Pancreas (tissue), 10 donors: Measurements from ENCODE around the gene ULK2. TPM values are rescaled to one million over a fixed set of nuclear protein-coding genes. Genes with fewer than 3 reads are reported as not detected.
A peak's percentile ranks its signal among the peaks of the same experiment; 100 is the strongest.
"Not testable (repeated sequence)": the region's sequence is repeated elsewhere in the genome, so short reads cannot be mapped to it uniquely, and the experiment has no call there.

Experiments
- ATAC-seq, 4 donors: fragments of 200-7000 bp; cut with Tn5 transposase; one replicate each; pipeline versions ENCODE4 v1.8.0 to v1.9.1; 2020; ENCODE audit warnings: mild to moderate bottlenecking in 4 of 4, moderate library complexity in 4 of 4
- DNase-seq, 6 donors: peaks; one replicate each; pipeline ENCODE4 v3.0.0-alpha.2; 2020
- FAIRE-seq: peaks from 2 replicates; lab custom pipeline; 2012; peaks lifted over from hg19 to GRCh38; lab: Jason Lieb, UNC
- H3K27ac ChIP-seq, 4 donors: fragments of 200-600 bp; sonication (generic); 1 replicate in 3 of 4; 2 replicates in 1 of 4; pipeline versions ENCODE4 v1.5.0 to v1.8.0; 2020
- H3K27me3 ChIP-seq, 4 donors: fragments of 200-600 bp; one replicate each; pipeline ENCODE4 v1.8.0; 2021
- H3K36me3 ChIP-seq, 3 donors: fragments of 200-600 bp; sonication (generic) in 1 of 3; one replicate each; pipeline versions ENCODE4 v1.5.0 to v1.8.0; 2020 to 2021
- H3K4me1 ChIP-seq, 3 donors: fragments of 200-600 bp; one replicate each; pipeline ENCODE4 v1.8.0; 2021
- H3K4me3 ChIP-seq, 4 donors: fragments of 200-600 bp; sonication (generic) in 2 of 4; one replicate each; pipeline versions ENCODE4 v1.5.0 to v1.8.0; 2020 to 2021
- H3K9me3 ChIP-seq, 4 donors: fragments of 200-600 bp; one replicate each; pipeline ENCODE4 v1.8.0; 2021
- WGBS, 2 donors: extraction: QIAGEN DNeasy Blood & Tissue Kit; methylation state at CpG; one replicate each; pipeline ENCODE4 v1.1.7; 2013; 5-methylcytosine and 5-hydroxymethylcytosine counted together
- intact Hi-C, 3 donors: fragments of 100-400 bp; cut with DNase I; formaldehyde crosslinking; loops; one replicate each; pipeline versions ENCODE4 v1.11.1 to v1.14.2; 2022
- polyA plus RNA-seq, 2 donors: library from polyadenylated mRNA; stranded (reverse); fragments of 200-250 nt; gene quantifications; one replicate each; pipeline ENCODE4 v1.2.3, GENCODE V29; 2013
- total RNA-seq, 6 donors: library from RNA; stranded (reverse); fragmentation: NEBNext Ultra II Directional in 4 of 6; extraction: Animal tissue kit (Norgen Biotek cat#: 25700) in 4 of 6; gene quantifications; one replicate each; pipeline versions ENCODE4 v1.2.1 to v1.2.4, GENCODE V29; 2021 to 2023
- TF ChIP-seq, protein P1 (sequence below), 4 donors: fragments of 200-600 bp; sonication (generic) in 3 of 4; IDR thresholded peaks; one replicate each; pipeline versions ENCODE4 v1.5.0 to v1.8.0; 2021; ENCODE audit warnings: antibody characterized with exemption in 4 of 4
- donor health status: healthy with polysubstance abuse.
- donor health status: DM: no; HTN: no; CAD: no; lungs with moderate emphysema.
- donor health status: DM: no; HTN: no; CAD: no.
- donor health status: control.
- donor health status: control.
- donor health status: Bipolar disorder and iron deficiency.
- donor health status: DM: yes; HTN: yes; CAD: no.
- donor health status: DM: no; HTN: no; CAD: no.
- donor health status: DM: no; HTN: no; CAD: no.
- donor health status: DM: yes; HTN: yes; CAD: no.

Gene ULK2
- total and polyA plus RNA-seq, 8 donors = 3.1 to 12.5 (median 5.7) TPM

- H3K4me1 ChIP-seq = peaks cover 0 to 5% (median 0%) of the 10 kb centered on the region in 3 donors
- TF ChIP-seq, protein P1, sequence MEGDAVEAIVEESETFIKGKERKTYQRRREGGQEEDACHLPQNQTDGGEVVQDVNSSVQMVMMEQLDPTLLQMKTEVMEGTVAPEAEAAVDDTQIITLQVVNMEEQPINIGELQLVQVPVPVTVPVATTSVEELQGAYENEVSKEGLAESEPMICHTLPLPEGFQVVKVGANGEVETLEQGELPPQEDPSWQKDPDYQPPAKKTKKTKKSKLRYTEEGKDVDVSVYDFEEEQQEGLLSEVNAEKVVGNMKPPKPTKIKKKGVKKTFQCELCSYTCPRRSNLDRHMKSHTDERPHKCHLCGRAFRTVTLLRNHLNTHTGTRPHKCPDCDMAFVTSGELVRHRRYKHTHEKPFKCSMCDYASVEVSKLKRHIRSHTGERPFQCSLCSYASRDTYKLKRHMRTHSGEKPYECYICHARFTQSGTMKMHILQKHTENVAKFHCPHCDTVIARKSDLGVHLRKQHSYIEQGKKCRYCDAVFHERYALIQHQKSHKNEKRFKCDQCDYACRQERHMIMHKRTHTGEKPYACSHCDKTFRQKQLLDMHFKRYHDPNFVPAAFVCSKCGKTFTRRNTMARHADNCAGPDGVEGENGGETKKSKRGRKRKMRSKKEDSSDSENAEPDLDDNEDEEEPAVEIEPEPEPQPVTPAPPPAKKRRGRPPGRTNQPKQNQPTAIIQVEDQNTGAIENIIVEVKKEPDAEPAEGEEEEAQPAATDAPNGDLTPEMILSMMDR (IDR thresholded peaks at IDR 0.05) = no peak
- ATAC-seq = no peak
- no peak overlapping the region for H3K27ac ChIP-seq
- no peaks in the 10 kb centered on the region for H3K9me3 ChIP-seq
- intact Hi-C loops = loop anchor here (5.0 to 10.0 kb wide), 3 partner anchors 241 to 401 kb away; partner anchors contain the start of gene B9D1 (in 1 of the 3)
- FAIRE-seq = no peak
- no peak for DNase-seq
- 62% methylated on average over 7 of the region's 7 CpGs for WGBS, 2 donors
- H3K4me3 ChIP-seq = no peak overlapping the region
- H3K36me3 ChIP-seq = no peaks in the 10 kb centered on the region
- H3K27me3 ChIP-seq = no peaks in the 10 kb centered on the region
Measured at GRCh38 chr17:19766016-19766415, 101.7 kb downstream of the ULK2 start.

GRCh38 chr17:19763991-19764390 lies 103.7 kb downstream of the ULK2 start:
- FAIRE-seq, H3K36me3 ChIP-seq: not testable (repeated sequence)
- WGBS, 2 donors = 78 to 88% methylated on average over 5 to 6 of the region's 6 CpGs

DNA sequence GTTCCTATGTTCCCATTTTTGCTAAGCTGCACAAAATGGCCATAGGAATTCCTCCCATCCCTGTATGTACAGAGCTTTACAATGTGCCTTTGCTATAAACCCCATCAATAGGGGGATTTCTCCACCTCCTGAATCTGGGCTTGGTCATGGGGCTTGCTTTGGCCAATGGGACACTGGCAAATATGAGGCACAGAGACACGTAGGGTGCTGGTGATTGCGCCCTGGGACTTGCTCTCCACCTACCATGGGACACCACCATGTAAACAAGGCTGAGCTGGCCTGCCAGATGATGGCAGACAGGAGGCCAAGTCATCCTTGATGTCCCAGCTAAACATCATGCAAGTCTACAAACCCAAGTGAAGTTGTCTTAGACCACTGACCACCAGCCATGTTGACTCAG lies 104.3 kb downstream of the ULK2 start:
- intact Hi-C loops = loop anchor here in 2 of 3 donors (5.0 to 10.0 kb wide), 3 partner anchors 239 to 399 kb away; partner anchors contain the start of gene B9D1 (in 1 of the 2)
- Histone ChIP-seq H3K4me1 (peaks cover 0 to 5% (median 0%) of the 10 kb centered on the region in 3 donors), H3K36me3 (no peaks in the 10 kb centered on the region), H3K27ac (no peak overlapping the region), H3K4me3 (no peak overlapping the region), H3K9me3 (no peaks in the 10 kb centered on the region), H3K27me3 (no peaks in the 10 kb centered on the region)
- TF ChIP-seq, protein P1 (IDR thresholded peaks at IDR 0.05) = no peak
- ATAC-seq = no peak
- FAIRE-seq = no peak
- WGBS, 2 donors = 90 to 95% methylated on average over 2 of the region's 2 CpGs
- no peak for DNase-seq

More at GRCh38 chr17:19763991-19764390, 103.7 kb downstream of the ULK2 start:
- not testable (repeated sequence) for H3K4me3 ChIP-seq, H3K27me3 ChIP-seq, H3K27ac ChIP-seq, H3K4me1 ChIP-seq, ATAC-seq, H3K9me3 ChIP-seq, DNase-seq
- intact Hi-C loops = loop anchor here in 2 of 3 donors (5.0 to 10.0 kb wide), 3 partner anchors 239 to 399 kb away; partner anchors contain the start of gene B9D1 (in 1 of the 2)

DNA sequence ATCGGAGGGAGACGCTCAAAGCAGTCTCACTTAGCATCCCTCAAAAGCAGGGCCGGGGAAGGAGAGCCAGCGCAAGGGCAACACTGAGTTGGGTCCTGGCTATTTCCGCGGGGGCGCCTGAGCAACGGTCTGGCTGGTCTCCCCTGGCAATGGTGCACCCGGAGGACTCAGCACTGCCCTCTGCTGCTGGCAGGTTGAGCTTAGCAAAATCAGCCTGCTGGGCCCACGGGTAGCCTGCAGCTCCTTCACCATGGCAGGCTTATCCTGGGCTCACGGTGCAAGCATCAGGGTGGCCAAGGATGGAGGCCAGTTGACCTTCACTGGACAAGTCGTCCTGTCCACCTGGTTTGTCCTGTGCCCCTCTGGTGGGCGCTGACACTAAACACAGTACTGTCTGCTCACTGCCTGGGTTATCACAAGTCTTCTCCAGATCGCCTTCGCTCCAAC lies 105.2 kb downstream of the ULK2 start:
- intact Hi-C loops = loop anchor here in 2 of 3 donors (5.0 to 10.0 kb wide), 3 partner anchors 238 to 398 kb away; partner anchors contain the start of gene B9D1 (in 1 of the 2)
- ATAC-seq = peak; percentile 35 to 80 (median 71)
- WGBS, 2 donors = 26% methylated on average over 15 of the region's 15 CpGs

DNA sequence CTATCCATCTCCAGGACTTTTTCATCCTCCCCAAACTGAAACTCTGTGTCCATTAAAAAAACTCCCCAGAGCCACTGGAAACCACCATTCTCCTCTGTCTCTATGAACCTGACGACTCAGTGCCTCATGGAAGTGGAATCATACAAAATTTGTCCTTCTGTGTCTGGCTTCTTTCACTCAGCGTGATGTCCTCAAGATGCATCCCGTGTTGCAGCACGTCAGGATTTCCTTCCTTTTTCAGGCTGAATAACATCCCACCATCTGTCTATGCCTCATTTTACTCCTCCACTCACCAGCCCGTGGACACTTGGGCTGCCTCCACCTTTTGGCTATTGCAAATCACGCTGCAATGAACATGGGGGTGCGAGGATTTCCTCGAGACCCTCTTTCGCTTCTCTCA lies 107.0 kb downstream of the ULK2 start:
- TF ChIP-seq, protein P1 (IDR thresholded peaks at IDR 0.05) = no peak
- FAIRE-seq (no peak), ATAC-seq (no peak), DNase-seq (peak in 1 of 6 donors; percentile 5)
- no peak overlapping the region for H3K27ac ChIP-seq
- H3K36me3 ChIP-seq = no peaks in the 10 kb centered on the region
- H3K27me3 ChIP-seq = no peaks in the 10 kb centered on the region
- intact Hi-C loops = loop anchor here in 2 of 3 donors (5.0 to 10.0 kb wide), 3 partner anchors 236 to 396 kb away; partner anchors contain the start of gene B9D1 (in 1 of the 2)
- no peaks in the 10 kb centered on the region for H3K4me1 ChIP-seq
- WGBS, 2 donors = 50 to 67% methylated on average over 9 of the region's 9 CpGs
- H3K4me3 ChIP-seq = no peak overlapping the region
- no peaks in the 10 kb centered on the region for H3K9me3 ChIP-seq

More for the DNA sequence above, 105.2 kb downstream of the ULK2 start:
- FAIRE-seq (no peak), DNase-seq (peak in 4 of 6 donors; percentile 36 to 84 (median 58))
- Histone ChIP-seq H3K9me3 (no peaks in the 10 kb centered on the region), H3K36me3 (no peaks in the 10 kb centered on the region), H3K4me1 (peaks cover 0 to 5% (median 0%) of the 10 kb centered on the region in 3 donors), H3K4me3 (no peak overlapping the region), H3K27ac (no peak overlapping the region), H3K27me3 (no peaks in the 10 kb centered on the region)
- TF ChIP-seq, protein P1 (IDR thresholded peaks at IDR 0.05) = peak; percentile 7 to 54 (median 42)
